ENCODE data around the gene SYK.

DNA sequence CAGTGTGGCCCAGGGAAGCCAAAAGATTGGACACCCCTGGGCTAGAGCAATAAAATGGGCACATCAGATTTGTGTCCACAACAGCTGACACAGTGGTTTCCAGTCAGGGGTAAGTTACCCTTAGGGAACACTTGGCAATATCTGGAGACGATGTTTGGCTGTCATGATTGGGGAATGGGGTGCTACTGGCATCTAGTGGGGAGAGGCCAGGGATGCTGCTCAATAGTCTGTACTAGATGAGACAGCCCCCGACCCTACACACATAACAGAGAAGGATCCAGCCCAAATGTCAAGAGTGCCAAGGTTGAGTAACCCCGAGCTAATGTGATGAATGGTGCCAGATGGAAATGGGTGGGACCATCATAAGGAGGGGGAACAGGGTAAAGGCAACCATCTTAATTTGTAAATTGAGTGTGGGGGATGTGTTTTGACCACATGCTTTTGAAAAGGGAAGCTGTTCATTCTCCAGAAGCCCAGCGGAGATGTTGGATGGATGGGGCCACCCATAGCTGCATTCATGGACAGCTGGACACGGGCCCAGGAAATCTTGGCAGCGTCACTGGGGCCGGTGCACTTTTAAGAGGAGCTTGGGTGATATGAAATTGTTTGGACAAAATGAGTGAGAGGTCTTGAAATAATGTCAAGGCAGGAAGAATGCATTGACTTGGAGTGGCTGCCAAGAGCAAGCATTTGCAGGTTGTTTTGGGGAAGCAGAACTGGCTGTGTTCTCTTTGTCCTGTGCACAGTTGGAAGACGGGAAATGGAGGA, 33.4 kb downstream of the SYK start:
- TF ChIP-seq, protein P1, sequence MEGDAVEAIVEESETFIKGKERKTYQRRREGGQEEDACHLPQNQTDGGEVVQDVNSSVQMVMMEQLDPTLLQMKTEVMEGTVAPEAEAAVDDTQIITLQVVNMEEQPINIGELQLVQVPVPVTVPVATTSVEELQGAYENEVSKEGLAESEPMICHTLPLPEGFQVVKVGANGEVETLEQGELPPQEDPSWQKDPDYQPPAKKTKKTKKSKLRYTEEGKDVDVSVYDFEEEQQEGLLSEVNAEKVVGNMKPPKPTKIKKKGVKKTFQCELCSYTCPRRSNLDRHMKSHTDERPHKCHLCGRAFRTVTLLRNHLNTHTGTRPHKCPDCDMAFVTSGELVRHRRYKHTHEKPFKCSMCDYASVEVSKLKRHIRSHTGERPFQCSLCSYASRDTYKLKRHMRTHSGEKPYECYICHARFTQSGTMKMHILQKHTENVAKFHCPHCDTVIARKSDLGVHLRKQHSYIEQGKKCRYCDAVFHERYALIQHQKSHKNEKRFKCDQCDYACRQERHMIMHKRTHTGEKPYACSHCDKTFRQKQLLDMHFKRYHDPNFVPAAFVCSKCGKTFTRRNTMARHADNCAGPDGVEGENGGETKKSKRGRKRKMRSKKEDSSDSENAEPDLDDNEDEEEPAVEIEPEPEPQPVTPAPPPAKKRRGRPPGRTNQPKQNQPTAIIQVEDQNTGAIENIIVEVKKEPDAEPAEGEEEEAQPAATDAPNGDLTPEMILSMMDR (IDR thresholded peaks at IDR 0.05): no peak
- no peak for TF ChIP-seq EZH2 (IDR thresholded peaks at IDR 0.05)
